GM21528 (cell line): ENCODE results near the gene ASIC3.
A peak's percentile ranks its signal among the peaks of the same experiment; 100 is the strongest.

Experiments used
- ATAC-seq: cut with Tn5 transposase; IDR thresholded peaks from one replicate; pipeline ENCODE4 v1.9.1; 2021; ENCODE audit warnings: mild to moderate bottlenecking, moderate library complexity; ENCODE audit not compliant: unreplicated experiment, low FRiP score

The ASIC3 gene

GRCh38 chr7:151083071-151083823 lies 34.9 kb downstream of the ASIC3 start, which contains the start of gene TMUB1:
Gene TMUB1 (minus strand): TSS chr7:151083493. CDS start chr7:151082563, 930 bp downstream.
- peak; percentile 48 for ATAC-seq

GRCh38 chr7:151083824-151084160 lies 35.5 kb downstream of the ASIC3 start:
- ATAC-seq, result no peak

GRCh38 chr7:151085329-151085690 lies 37.0 kb downstream of the ASIC3 start:
- ATAC-seq, result no peak

GRCh38 chr7:151085691-151086620 lies 37.6 kb downstream of the ASIC3 start, which contains the start of gene AGAP3:
Gene AGAP3 (plus strand): TSS chr7:151086475. CDS start chr7:151086742, 267 bp downstream.
- ATAC-seq, result peak; percentile 34

GRCh38 chr7:151086802-151087244 lies 38.5 kb downstream of the ASIC3 start:
- ATAC-seq, result no peak

GRCh38 chr7:151087245-151088018 lies 39.1 kb downstream of the ASIC3 start:
- no peak for ATAC-seq

- ATAC-seq, result no peak
Measured at GRCh38 chr7:151088019-151088855, 39.9 kb downstream of the ASIC3 start.

- no peak for ATAC-seq
Measured at GRCh38 chr7:151088856-151089699, 40.7 kb downstream of the ASIC3 start.

- no peak for ATAC-seq
Measured at GRCh38 chr7:151089893-151090730, 41.8 kb downstream of the ASIC3 start.

- ATAC-seq, result no peak
Measured at GRCh38 chr7:151091003-151091402, 42.7 kb downstream of the ASIC3 start.

GRCh38 chr7:151091431-151091830 lies 43.1 kb downstream of the ASIC3 start:
- ATAC-seq, result no peak

GRCh38 chr7:151091988-151092387 lies 43.7 kb downstream of the ASIC3 start:
- ATAC-seq, result no peak

GRCh38 chr7:151093748-151094147 lies 45.4 kb downstream of the ASIC3 start:
- no peak for ATAC-seq

- no peak for ATAC-seq
Measured at GRCh38 chr7:151094675-151095074, 46.3 kb downstream of the ASIC3 start.

- ATAC-seq, result no peak
Measured at GRCh38 chr7:151095123-151095797, 46.9 kb downstream of the ASIC3 start.

- ATAC-seq, result no peak
Measured at GRCh38 chr7:151095828-151096475, 47.6 kb downstream of the ASIC3 start.
